Measurements from ENCODE around the gene MAD1L1.

The MAD1L1 gene

DNA sequence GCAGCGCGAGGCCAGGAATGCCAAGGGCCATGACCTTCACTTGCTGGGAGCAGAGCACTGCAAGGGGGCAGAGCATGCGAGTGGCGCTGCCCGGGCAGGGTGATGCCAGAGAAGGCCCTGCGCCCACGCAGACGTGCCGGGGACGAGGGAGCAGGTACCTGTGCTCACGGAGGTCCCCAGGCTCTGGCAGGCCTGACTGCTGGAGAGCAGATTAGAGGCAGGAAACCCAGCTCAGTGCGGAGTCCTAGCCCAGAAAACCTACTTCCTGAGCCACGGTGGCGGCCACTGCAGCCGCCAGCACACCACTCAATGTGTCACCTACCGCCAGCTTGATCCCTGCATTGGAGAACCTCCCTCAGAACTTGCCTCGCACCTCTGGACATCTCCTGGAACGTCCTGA, 148.4 kb downstream of the MAD1L1 start:
- TF ChIP-seq CTCF (IDR thresholded peaks at IDR 0.05; ENCODE audit: borderline replicate concordance, insufficient read depth, low read depth, low read length) = no peak
- no peak overlapping the region for H3K4me3 ChIP-seq (ENCODE audit: low read depth, low read length)

GRCh38 chr7:2083362-2083761, 149.4 kb downstream of the MAD1L1 start:
- no peak overlapping the region for H3K4me3 ChIP-seq (ENCODE audit: low read depth, low read length)
- no peak for TF ChIP-seq CTCF (IDR thresholded peaks at IDR 0.05; ENCODE audit: borderline replicate concordance, insufficient read depth, low read depth, low read length)

- no peak for TF ChIP-seq CTCF (IDR thresholded peaks at IDR 0.05; ENCODE audit: borderline replicate concordance, insufficient read depth, low read depth, low read length)
- H3K4me3 ChIP-seq (ENCODE audit: low read depth, low read length) = no peak overlapping the region
These were observed 150.4 kb downstream of the MAD1L1 start for GRCh38 chr7:2082139-2082998.

GRCh38 chr7:2081526-2082135, 151.1 kb downstream of the MAD1L1 start:
- TF ChIP-seq CTCF (IDR thresholded peaks at IDR 0.05; ENCODE audit: borderline replicate concordance, insufficient read depth, low read depth, low read length) = no peak
- H3K4me3 ChIP-seq (ENCODE audit: low read depth, low read length) = no peak overlapping the region

- TF ChIP-seq CTCF (IDR thresholded peaks at IDR 0.05; ENCODE audit: borderline replicate concordance, insufficient read depth, low read depth, low read length) = no peak
- H3K4me3 ChIP-seq (ENCODE audit: low read depth, low read length) = no peak overlapping the region
These were observed 152.3 kb downstream of the MAD1L1 start for GRCh38 chr7:2080477-2080876.

DNA sequence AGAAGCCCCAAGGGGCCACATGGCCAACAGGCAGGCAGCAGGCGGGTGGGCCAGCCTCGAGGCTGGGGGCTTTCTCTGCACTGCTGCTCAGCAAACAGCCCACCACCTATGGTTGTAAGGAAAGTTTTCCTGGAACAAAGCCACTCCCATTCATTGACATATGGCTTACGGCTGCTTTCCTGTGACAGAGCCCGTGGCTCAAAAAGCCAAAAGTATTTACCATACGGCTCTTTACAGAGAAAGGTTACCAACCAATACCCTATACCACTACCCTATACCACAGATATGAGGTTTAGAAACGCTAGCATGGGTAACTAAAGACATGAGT, 152.7 kb downstream of the MAD1L1 start:
- H3K4me3 ChIP-seq (ENCODE audit: low read depth, low read length) = no peak overlapping the region
- no peak for TF ChIP-seq CTCF (IDR thresholded peaks at IDR 0.05; ENCODE audit: borderline replicate concordance, insufficient read depth, low read depth, low read length)
